OCI-LY7 (cell line): ENCODE results near the gene CGB5.

Experiments
- EZH2phosphoT487 ChIP-seq: fragments of 200-600 bp; sonication (generic); IDR thresholded peaks from 2 replicates; pipeline ENCODE4 v1.6.1; 2018; ENCODE audit warnings: low read depth, borderline replicate concordance, mild to moderate bottlenecking, mixed run types, antibody characterized with exemption, low read length, moderate library complexity, mixed read lengths
- TF ChIP-seq, protein P1 (sequence below): fragments of 200-600 bp; sonication (generic); conservative IDR thresholded peaks from 2 replicates; pipeline ENCODE4 v1.5.1; 2014; ENCODE audit warnings: mild to moderate bottlenecking, antibody characterized with exemption, low read length, moderate library complexity, mixed read lengths

DNA sequence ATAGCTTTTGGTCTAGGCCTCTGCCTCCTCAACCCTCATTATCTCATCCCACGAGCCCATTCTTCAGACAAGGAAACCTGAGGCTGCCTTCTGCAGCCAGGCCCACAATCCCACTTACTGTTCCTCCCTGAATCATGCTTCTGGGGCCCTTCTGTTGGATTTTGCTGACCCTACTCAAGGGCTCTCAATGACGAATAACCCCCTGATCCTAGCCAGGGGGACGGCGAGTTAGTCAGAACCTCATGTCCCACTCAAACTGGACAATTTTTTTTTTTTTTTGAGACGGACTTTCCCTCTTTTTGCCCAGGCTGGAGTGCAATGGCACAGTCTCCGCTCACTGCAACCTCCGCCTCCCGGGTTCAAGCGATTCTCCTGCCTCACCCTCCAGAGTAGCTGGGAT, 21.5 kb upstream of the CGB5 start:
- TF ChIP-seq, protein P1, sequence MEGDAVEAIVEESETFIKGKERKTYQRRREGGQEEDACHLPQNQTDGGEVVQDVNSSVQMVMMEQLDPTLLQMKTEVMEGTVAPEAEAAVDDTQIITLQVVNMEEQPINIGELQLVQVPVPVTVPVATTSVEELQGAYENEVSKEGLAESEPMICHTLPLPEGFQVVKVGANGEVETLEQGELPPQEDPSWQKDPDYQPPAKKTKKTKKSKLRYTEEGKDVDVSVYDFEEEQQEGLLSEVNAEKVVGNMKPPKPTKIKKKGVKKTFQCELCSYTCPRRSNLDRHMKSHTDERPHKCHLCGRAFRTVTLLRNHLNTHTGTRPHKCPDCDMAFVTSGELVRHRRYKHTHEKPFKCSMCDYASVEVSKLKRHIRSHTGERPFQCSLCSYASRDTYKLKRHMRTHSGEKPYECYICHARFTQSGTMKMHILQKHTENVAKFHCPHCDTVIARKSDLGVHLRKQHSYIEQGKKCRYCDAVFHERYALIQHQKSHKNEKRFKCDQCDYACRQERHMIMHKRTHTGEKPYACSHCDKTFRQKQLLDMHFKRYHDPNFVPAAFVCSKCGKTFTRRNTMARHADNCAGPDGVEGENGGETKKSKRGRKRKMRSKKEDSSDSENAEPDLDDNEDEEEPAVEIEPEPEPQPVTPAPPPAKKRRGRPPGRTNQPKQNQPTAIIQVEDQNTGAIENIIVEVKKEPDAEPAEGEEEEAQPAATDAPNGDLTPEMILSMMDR = no peak
- no peak for TF ChIP-seq EZH2phosphoT487
